Adrenal gland (tissue), 19 donors: ENCODE results near the gene ADIPOR1. TPM values are rescaled to one million over a fixed set of nuclear protein-coding genes. Genes with fewer than 3 reads are reported as not detected.
"Not testable (repeated sequence)": the region's sequence is repeated elsewhere in the genome, so short reads cannot be mapped to it uniquely, and the experiment has no call there.

Experiments
- DNase-seq, 7 donors: peaks; one replicate each; pipeline ENCODE4 v3.0.0-alpha.2; 2019 to 2020
- H3K27ac ChIP-seq, 5 donors: fragments of 200-600 bp; sonication (generic) in 4 of 5; 1 replicate in 3 of 5; 2 replicates in 2 of 5; pipeline versions ENCODE4 v1.5.1 to v1.8.0; 2016 to 2020; ENCODE audit warnings: mild to moderate bottlenecking in 1 of 5
- H3K27me3 ChIP-seq: fragments of 200-600 bp; 2 replicates; pipeline ENCODE4 v1.8.0; 2021
- H3K36me3 ChIP-seq, 2 donors: fragments of 200-600 bp; replicated peaks in 1 of 2; 1 replicate in 1 of 2; 2 replicates in 1 of 2; pipeline versions ENCODE4 v1.5.1 to v1.8.0; 2018 to 2022
- H3K4me1 ChIP-seq, 2 donors: fragments of 200-600 bp; replicated peaks in 1 of 2; 1 replicate in 1 of 2; 2 replicates in 1 of 2; pipeline versions ENCODE4 v1.5.1 to v1.8.0; 2018 to 2021
- H3K4me3 ChIP-seq, 4 donors: fragments of 200-600 bp; sonication (generic) in 3 of 4; one replicate each; pipeline ENCODE4 v1.5.1; 2016 to 2018
- H3K9me3 ChIP-seq, 3 donors: fragments of 200-600 bp; sonication (generic) in 1 of 3; replicated peaks in 1 of 3; 1 replicate in 2 of 3; 2 replicates in 1 of 3; pipeline versions ENCODE4 v1.5.1 to v1.8.0; 2016 to 2021
- CTCF ChIP-seq, 6 experiments: fragments of 450-650 bp in 4 of 6; fragments of 200-600 bp in 2 of 6; sonication (generic) in 1 of 6; IDR thresholded peaks; 1 replicate in 5 of 6; 2 replicates in 1 of 6; pipeline versions ENCODE4 v1.5.1 to v1.8.0; 2016 to 2021; ENCODE audit warnings: antibody characterized with exemption in 6 of 6, mild to moderate bottlenecking in 2 of 6, moderate library complexity in 1 of 6
- POLR2A ChIP-seq, 2 donors: fragments of 450-650 bp; IDR thresholded peaks; one replicate each; pipeline ENCODE4 v1.6.1; 2017; ENCODE audit warnings: antibody characterized with exemption in 2 of 2, mild to moderate bottlenecking in 2 of 2, moderate library complexity in 1 of 2
- WGBS, 4 donors: extraction: QIAGEN DNeasy Blood & Tissue Kit in 2 of 4; methylation state at CpG; one replicate each; pipeline versions ENCODE4 v1.1.5 to v1.1.7; 2013 to 2017; 5-methylcytosine and 5-hydroxymethylcytosine counted together
- intact Hi-C, 2 donors: fragments of 100-400 bp; cut with DNase I; formaldehyde crosslinking; loops; one replicate each; pipeline versions ENCODE4 v1.14.1 to v1.15.0; 2022 to 2023
- long read RNA-seq, 10 donors: library from polyadenylated mRNA in 3 of 10; unstranded in 2 of 10; stranded (forward) in 1 of 10; transcript quantifications; one replicate each; pipeline ENCODE4 v2.0.0 and lab custom pipeline, GENCODE V29; 2021 to 2026
- polyA plus RNA-seq, 3 donors: library from polyadenylated mRNA; stranded (reverse); fragments of 200-250 nt in 2 of 3; fragments of 350-450 nt in 1 of 3; fragmentation: Illumina TruSeq in 1 of 3; extraction: RNeasy Lipid Tissue Mini Kit (QIAGEN cat#74804) in 1 of 3; gene quantifications; one replicate each; pipeline ENCODE4 v1.2.3, GENCODE V29; 2013 to 2014
- total RNA-seq, 9 donors: library from RNA; depleted of rRNA in 4 of 9; stranded (reverse); fragments of >200 nt in 4 of 9; fragments of 120-200 nt in 1 of 9; fragmentation: NEBNext Ultra II Directional in 1 of 9; extraction: Animal tissue kit (Norgen Biotek cat#: 25700) in 1 of 9; gene quantifications; one replicate each; pipeline versions ENCODE4 v1.1.0 to v1.2.4, GENCODE V29; 2013 to 2023
- donor health status: healthy with polysubstance abuse.
- donor health status: Bipolar disorder and iron deficiency.
- donor health status: DM: yes; HTN: yes; CAD: no.
- donor health status: DM: no; HTN: no; CAD: no.
- donor health status: DM: no; HTN: no; CAD: no.
- donor health status: DM: yes; HTN: yes; CAD: no.

ADIPOR1 gene
- 100 to 1,000 TPM in 5 of 9 donors, 10 to 100 TPM in 4; 80.5 to 143 (median 105) TPM for total RNA-seq
- 100 to 1,000 TPM in 1 of 3 donors, 10 to 100 TPM in 2; 57.0 to 130 (median 68.7) TPM for polyA plus RNA-seq
- long read RNA-seq, donor 1, transcript ADIPOR1-201 (8 exons, 2,177 nt): major isoform, 51 of 60 reads
- long read RNA-seq, donor 1, partial matches to known transcripts: 8 of 60 reads
- long read RNA-seq, donor 1, other reads (novel, unspliced or antisense): 0 of 60 reads
- long read RNA-seq, donor 2, transcript ADIPOR1-201 (8 exons, 2,177 nt): major isoform, 44 of 51 reads
- long read RNA-seq, donor 2, partial matches to known transcripts: 6 of 51 reads
- long read RNA-seq, donor 2, other reads (novel, unspliced or antisense): 0 of 51 reads
- long read RNA-seq, donor 3, transcript ADIPOR1-201 (8 exons, 2,177 nt): major isoform, 44 of 46 reads
- long read RNA-seq, donor 3, partial matches to known transcripts: 0 of 46 reads
- long read RNA-seq, donor 3, other reads (novel, unspliced or antisense): 0 of 46 reads
- long read RNA-seq, donor 4, transcript ADIPOR1-201 (8 exons, 2,177 nt): major isoform, 88 of 97 reads
- long read RNA-seq, donor 4, partial matches to known transcripts: 4 of 97 reads
- long read RNA-seq, donor 4, other reads (novel, unspliced or antisense): 5 of 97 reads
- long read RNA-seq, donor 5, transcript ADIPOR1-201 (8 exons, 2,177 nt): major isoform, 206 of 228 reads
- long read RNA-seq, donor 5, partial matches to known transcripts: 7 of 228 reads
- long read RNA-seq, donor 5, other reads (novel, unspliced or antisense): 14 of 228 reads
- long read RNA-seq, donor 6, transcript ADIPOR1-201 (8 exons, 2,177 nt): major isoform, 50 of 58 reads
- long read RNA-seq, donor 6, partial matches to known transcripts: 2 of 58 reads
- long read RNA-seq, donor 6, other reads (novel, unspliced or antisense): 6 of 58 reads
- long read RNA-seq, donor 7, transcript ADIPOR1-201 (8 exons, 2,177 nt): major isoform, 20 of 20 reads
- long read RNA-seq, donor 7, partial matches to known transcripts: 0 of 20 reads
- long read RNA-seq, donor 7, other reads (novel, unspliced or antisense): 0 of 20 reads
- long read RNA-seq, donor 8, transcript ADIPOR1-201 (8 exons, 2,177 nt): major isoform, 51 of 61 reads
- long read RNA-seq, donor 8, partial matches to known transcripts: 8 of 61 reads
- long read RNA-seq, donor 8, other reads (novel, unspliced or antisense): 0 of 61 reads
- long read RNA-seq, donor 9, transcript ADIPOR1-201 (8 exons, 2,177 nt): major isoform, 46 of 53 reads
- long read RNA-seq, donor 9, partial matches to known transcripts: 7 of 53 reads
- long read RNA-seq, donor 9, other reads (novel, unspliced or antisense): 0 of 53 reads
- long read RNA-seq, donor 10, transcript ADIPOR1-201 (8 exons, 2,177 nt): major isoform, 21 of 43 reads
- long read RNA-seq, donor 10, partial matches to known transcripts: 22 of 43 reads
- long read RNA-seq, donor 10, other reads (novel, unspliced or antisense): 0 of 43 reads

DNA sequence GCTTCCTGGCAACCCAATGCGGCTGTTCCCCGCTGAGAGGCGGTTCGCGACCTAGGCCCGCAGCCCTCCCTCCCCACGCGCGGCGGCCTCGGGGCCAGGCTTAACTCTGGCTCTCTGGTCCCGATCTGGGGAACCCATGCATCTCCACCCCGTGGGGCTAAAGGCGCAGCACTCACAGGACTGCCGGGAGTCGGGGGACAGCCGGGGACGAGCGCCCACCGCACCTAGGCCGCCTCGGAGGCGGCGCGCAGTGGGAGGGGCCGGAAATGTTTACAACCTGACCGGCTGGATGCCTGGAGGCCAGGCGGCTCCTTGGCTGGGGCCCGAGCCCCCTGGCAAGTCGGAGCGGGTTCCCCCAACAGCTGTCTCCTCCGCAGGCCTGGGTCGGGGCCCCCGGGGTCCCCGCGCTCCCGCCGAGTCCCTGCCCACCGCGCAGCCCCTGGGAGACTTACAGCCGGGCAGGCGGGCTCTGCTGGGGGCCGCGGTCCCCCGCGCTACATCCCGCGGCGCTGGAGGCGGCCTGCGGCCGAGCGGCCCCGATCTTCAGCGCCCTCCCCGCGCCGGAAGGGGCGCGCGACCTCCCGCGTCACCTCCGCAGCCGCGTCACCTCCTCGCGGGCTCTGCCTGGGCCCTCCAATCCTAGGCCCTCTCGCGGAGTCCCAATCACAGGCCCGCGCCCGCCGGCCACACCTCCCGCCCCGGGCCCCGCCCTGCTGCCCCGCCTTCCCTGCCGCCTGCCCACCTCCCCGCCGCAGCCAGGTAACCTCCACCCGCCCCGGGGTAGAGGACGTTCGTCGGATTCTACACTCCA, at the start of gene ADIPOR1:
TSS of gene ADIPOR1 (minus strand) at position 580 of the 811 bp plus-strand sequence. CDS start 7,242 bp downstream, outside the sequence.
- intact Hi-C loops: no loop called here
- Histone ChIP-seq H3K36me3 (peaks cover 0 to 17% of the 10 kb centered on the region in 2 donors), H3K9me3 (no peaks in the 10 kb centered on the region), H3K4me1 (peaks cover 15 to 56% of the 10 kb centered on the region in 2 donors), H3K4me3 (peak within 1 kb of the TSS; percentile 66 to 98 (median 96)), H3K27me3 (no peaks in the 10 kb centered on the region), H3K27ac (peak within 1 kb of the TSS; percentile 49 to 97 (median 94))
- peak; percentile 89 to 95 (median 92) for DNase-seq
- peak in 3 of 6 experiments; percentile 16 to 37 (median 25) for TF ChIP-seq CTCF (IDR thresholded peaks at IDR 0.05)
- TF ChIP-seq POLR2A (IDR thresholded peaks at IDR 0.05): peak; percentile 87 to 90
- 0 to 1% (median 0%) methylated on average over 3 to 86 of the region's 86 CpGs for WGBS, 4 donors

DNA sequence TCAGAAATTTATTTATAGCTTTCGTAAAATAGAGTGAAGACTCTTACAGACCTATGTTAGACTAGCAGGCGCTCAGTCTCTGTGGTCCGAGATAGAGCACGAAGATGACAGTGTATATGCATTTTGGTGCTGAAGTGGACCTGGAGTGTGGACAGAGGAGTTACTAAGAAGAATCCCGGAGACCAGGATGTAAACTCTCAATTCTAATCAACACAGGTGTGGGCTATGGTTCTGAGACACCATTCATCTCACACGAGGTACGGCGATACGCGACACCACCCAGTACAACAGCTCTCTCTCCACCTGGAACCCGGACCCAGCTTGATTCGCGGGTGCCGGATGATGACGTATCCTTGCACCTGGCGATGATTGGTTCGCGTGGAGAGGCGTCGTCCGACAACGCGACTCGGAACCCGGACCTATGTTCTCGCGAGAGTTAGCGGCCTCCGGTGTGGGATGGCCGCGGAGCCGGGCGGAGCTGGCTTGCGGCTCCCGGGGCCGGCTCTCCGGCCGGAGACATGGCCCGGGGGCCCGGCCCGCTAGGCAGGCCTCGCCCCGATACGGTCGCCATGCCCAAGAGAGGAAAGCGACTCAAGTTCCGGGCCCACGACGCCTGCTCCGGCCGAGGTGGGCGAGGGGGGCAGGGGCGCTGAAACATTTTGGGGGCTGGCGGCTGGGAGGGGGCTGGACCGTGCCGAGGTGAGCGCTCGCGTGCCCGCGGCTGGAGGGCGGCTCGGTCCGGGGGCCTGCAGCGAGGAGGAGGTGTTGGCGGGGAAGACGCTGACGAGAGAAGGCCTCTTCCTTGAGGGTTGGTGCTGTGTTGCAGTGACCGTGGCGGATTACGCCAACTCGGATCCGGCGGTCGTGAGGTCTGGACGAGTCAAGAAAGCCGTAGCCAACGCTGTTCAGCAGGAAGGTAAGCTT, 49.1 kb upstream of the ADIPOR1 start, which contains the start of gene TMEM183A:
TSS of gene TMEM183A (plus strand) at position 427 of the 924 bp plus-strand sequence. CDS start at position 519, 92 bp downstream.
- DNase-seq: peak; percentile 97 to 99 (median 98)
- Histone ChIP-seq H3K27ac (peak within 1 kb of the TSS; percentile 87 to 93 (median 89)), H3K4me1 (peaks cover 7 to 27% of the 10 kb centered on the region in 2 donors), H3K4me3 (peak within 1 kb of the TSS in 3 of 4 donors; percentile 45 to 88 (median 72)), H3K36me3 (peaks cover 0 to 27% of the 10 kb centered on the region in 2 donors), H3K9me3 (no peaks in the 10 kb centered on the region), H3K27me3 (no peaks in the 10 kb centered on the region)
- intact Hi-C loops: no loop called here
- 0 to 1% (median 1%) methylated on average over 19 to 78 of the region's 78 CpGs for WGBS, 4 donors
- TF ChIP-seq POLR2A (IDR thresholded peaks at IDR 0.05): peak; percentile 79 to 96
- no peak for TF ChIP-seq CTCF (IDR thresholded peaks at IDR 0.05)

DNA sequence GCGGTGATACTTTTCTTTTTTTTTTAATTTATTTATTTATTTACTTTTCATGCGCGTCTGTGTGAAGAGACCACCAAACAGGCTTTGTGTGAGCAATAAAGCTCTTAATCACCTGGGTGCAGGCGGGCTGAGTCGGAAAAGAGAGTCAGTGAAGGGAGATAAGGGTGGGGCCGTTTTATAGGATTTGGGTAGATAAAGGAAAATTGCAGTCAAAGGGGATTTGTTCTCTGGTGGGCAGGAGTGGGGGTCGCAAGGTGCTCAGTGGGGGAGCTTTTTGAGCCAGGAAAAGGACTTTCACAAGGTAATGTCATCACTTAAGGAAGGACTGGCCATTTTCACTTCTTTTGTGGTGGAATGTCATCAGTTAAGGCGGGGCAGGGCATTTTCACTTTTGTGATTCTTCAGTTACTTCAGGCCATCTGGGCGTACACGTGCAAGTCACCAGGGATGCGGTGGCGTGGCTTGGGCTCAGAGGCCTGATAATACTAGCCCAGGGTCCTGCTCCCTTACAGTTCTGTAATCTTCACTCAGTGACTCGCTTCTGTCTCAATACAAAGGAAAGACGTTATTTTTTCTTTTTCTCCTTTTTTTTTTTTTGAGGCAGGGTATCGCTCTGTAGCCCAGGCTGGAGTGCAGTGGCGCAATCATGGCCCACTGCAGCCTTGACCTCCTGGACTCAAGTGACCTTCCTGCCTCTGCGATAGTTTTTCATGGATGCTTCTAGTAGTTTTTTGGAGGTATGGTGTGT, 47.5 kb upstream of the ADIPOR1 start:
- peak in 1 of 7 donors; percentile 9 for DNase-seq
- H3K27ac ChIP-seq: peak overlapping the region in 1 of 5 donors; percentile 89
- intact Hi-C loops, H3K27me3 ChIP-seq, H3K4me3 ChIP-seq, H3K9me3 ChIP-seq: not testable (repeated sequence)
- H3K36me3 ChIP-seq: peaks cover 0 to 17% of the 10 kb centered on the region in 2 donors
- whole genome bisulfite sequencing, 4 donors: 62 to 72% (median 68%) methylated on average over 17 of the region's 17 CpGs
- peaks cover 7 to 22% of the 10 kb centered on the region in 2 donors for H3K4me1 ChIP-seq
